ENCODE results near the gene POLR2I. TPM values are rescaled to one million over a fixed set of nuclear protein-coding genes. Genes with fewer than 3 reads are reported as not detected.
A peak's percentile ranks its signal among the peaks of the same experiment; 100 is the strongest.

The POLR2I gene
- total and polyA plus RNA-seq, 5 donors from 2014 or later, result 29.4 to 185 (median 156) TPM

DNA sequence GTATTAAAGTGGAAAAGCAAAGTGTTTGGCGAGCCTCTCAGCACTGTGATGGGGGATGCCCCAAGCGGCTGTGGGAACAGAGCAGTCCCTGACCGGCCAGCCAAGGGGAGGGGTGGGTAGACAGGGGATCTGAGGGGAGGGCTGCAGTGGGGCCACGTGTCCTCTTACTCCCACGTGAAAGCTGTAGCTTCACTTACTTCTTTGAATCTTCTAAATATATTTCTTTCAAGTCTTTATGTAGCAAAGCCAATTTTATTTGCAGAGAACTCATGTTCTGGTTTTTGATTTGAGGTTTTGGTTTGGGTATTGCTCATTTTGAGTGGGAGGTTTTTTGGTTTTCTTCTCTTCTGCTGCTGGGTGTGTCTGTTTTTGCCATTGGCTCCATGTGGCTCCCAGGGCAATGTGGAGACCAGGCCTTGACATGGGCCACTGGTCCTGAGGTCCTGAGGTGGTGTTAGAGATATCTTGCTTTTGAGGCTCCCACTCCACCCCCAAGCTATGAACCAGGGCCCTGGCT lies 21.5 kb downstream of the POLR2I start:
- Mint-ChIP-seq H3K27me3 (no peaks in the 10 kb centered on the region), H3K27ac (peak overlapping the region in 2 of 3 donors; percentile 47 to 78), H3K36me3 (peaks cover 12% of the 10 kb centered on the region), H3K4me3 (no peak overlapping the region), H3K4me1 (peaks cover 0 to 15% (median 6%) of the 10 kb centered on the region in 4 donors), H3K9me3 (no peaks in the 10 kb centered on the region)
- Histone ChIP-seq H3K9me3 (ENCODE audit: control insufficient read depth in 2 of 2, low read length in 2 of 2) (no peaks in the 10 kb centered on the region), H3K27ac (ENCODE audit: insufficient read depth, low read length, poor library complexity, severe bottlenecking) (no peak overlapping the region), H3K27me3 (ENCODE audit: control insufficient read depth, insufficient read depth, low read length) (no peaks in the 10 kb centered on the region), H3K4me1 (ENCODE audit: control insufficient read depth, insufficient read depth, low read length, poor library complexity, severe bottlenecking) (no peaks in the 10 kb centered on the region), H3K4me3 (ENCODE audit: low read depth, low read length) (no peak overlapping the region), H3K36me3 (ENCODE audit: control insufficient read depth, insufficient read depth, low read length) (no peaks in the 10 kb centered on the region)
- peak in 1 of 3 donors; percentile 9 for DNase-seq
- no peak for ATAC-seq (ENCODE audit: low read depth in 2 of 2)

DNA sequence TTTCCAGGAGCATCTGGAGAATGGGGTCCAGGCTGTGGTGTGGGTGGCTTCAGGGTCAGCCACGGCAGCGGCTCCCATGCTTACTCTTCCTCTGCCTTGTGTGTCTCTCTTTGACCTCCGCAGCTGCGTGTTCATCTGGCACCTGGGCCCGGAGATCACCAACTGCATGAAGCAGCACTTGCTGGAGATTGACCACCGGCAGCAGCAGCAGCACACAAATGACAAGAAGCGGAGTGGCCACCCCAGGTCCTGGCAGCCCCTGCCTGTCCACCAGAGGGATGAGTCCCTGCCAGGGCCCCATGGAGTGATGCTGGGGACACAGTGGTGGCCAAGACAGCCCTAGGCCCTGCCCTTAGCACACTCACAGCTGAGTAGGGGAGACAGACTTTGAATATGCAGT lies 22.1 kb downstream of the POLR2I start:
- no peaks in the 10 kb centered on the region for H3K36me3 ChIP-seq (ENCODE audit: control insufficient read depth, insufficient read depth, low read length)
- Mint-ChIP-seq H3K4me3 (no peak overlapping the region), H3K27ac (peak overlapping the region in 1 of 3 donors; percentile 78), H3K4me1 (peaks cover 0 to 15% (median 6%) of the 10 kb centered on the region in 4 donors), H3K9me3 (no peaks in the 10 kb centered on the region), H3K27me3 (no peaks in the 10 kb centered on the region), H3K36me3 (peaks cover 12% of the 10 kb centered on the region)
- no peaks in the 10 kb centered on the region for H3K4me1 ChIP-seq (ENCODE audit: control insufficient read depth, insufficient read depth, low read length, poor library complexity, severe bottlenecking)
- no peak overlapping the region for H3K27ac ChIP-seq (ENCODE audit: insufficient read depth, low read length, poor library complexity, severe bottlenecking)
- H3K9me3 ChIP-seq (ENCODE audit: control insufficient read depth in 2 of 2, low read length in 2 of 2), result no peaks in the 10 kb centered on the region
- DNase-seq (no peak), ATAC-seq (ENCODE audit: low read depth in 2 of 2) (no peak)
- H3K27me3 ChIP-seq (ENCODE audit: control insufficient read depth, insufficient read depth, low read length), result no peaks in the 10 kb centered on the region
- no peak overlapping the region for H3K4me3 ChIP-seq (ENCODE audit: low read depth, low read length)

DNA sequence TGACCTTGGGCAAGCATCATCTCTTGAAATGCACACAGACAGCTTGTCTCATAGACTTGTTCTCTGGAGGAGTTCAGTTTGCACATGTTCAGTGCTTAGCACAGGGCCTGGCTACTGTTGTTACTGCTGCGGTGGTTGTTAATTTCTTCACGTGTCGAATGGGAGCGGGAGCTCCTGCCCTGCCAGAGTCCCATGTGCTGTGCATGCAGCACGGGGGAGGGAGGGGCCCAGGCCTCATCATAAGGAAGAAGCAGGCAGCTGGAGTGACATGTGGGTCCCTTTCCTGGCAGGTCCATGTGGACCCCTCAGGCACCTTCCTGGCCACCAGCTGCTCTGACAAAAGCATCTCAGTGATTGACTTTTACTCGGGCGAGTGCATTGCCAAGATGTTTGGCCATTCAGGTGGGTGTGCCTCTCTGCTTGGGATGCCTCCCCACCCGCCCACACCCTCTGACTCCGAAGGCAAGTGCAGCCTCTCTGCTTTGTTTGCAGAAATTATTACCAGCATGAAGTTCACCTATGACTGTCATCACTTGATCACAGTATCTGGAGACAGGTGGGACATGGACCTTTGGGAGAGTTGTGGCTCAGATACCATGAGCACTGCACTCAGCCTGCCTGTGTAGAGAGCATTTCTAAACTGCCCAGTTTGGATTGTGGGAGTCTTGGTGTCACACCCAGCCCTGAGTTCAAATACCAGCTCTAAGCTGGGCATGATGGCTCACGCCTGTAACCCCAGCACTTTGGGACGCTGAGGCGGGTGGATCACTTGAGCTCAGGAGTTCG lies 23.6 kb downstream of the POLR2I start:
- no peak overlapping the region for H3K4me3 ChIP-seq (ENCODE audit: low read depth, low read length)
- H3K36me3 ChIP-seq (ENCODE audit: control insufficient read depth, insufficient read depth, low read length), result no peaks in the 10 kb centered on the region
- no peaks in the 10 kb centered on the region for H3K4me1 ChIP-seq (ENCODE audit: control insufficient read depth, insufficient read depth, low read length, poor library complexity, severe bottlenecking)
- H3K9me3 ChIP-seq (ENCODE audit: control insufficient read depth in 2 of 2, low read length in 2 of 2), result no peaks in the 10 kb centered on the region
- H3K4me3 Mint-ChIP-seq, result no peak overlapping the region
- H3K36me3 Mint-ChIP-seq, result peaks cover 5% of the 10 kb centered on the region
- H3K27ac Mint-ChIP-seq, result no peak overlapping the region
- H3K27me3 ChIP-seq (ENCODE audit: control insufficient read depth, insufficient read depth, low read length), result no peaks in the 10 kb centered on the region
- H3K9me3 Mint-ChIP-seq, result no peaks in the 10 kb centered on the region
- no peak for ATAC-seq (ENCODE audit: low read depth in 2 of 2)
- peaks cover 0 to 15% (median 6%) of the 10 kb centered on the region in 4 donors for H3K4me1 Mint-ChIP-seq
- DNase-seq, result no peak
- H3K27me3 Mint-ChIP-seq, result no peaks in the 10 kb centered on the region
- no peak overlapping the region for H3K27ac ChIP-seq (ENCODE audit: insufficient read depth, low read length, poor library complexity, severe bottlenecking)

GRCh38 chr19:36089847-36090246 lies 24.8 kb downstream of the POLR2I start:
- H3K27ac ChIP-seq (ENCODE audit: insufficient read depth, low read length, poor library complexity, severe bottlenecking), result no peak overlapping the region
- Mint-ChIP-seq H3K4me1 (peaks cover 0 to 15% (median 6%) of the 10 kb centered on the region in 4 donors), H3K4me3 (no peak overlapping the region), H3K27ac (peak overlapping the region in 1 of 3 donors; percentile 80), H3K9me3 (no peaks in the 10 kb centered on the region), H3K36me3 (peaks cover 7% of the 10 kb centered on the region), H3K27me3 (no peaks in the 10 kb centered on the region)
- no peak for ATAC-seq (ENCODE audit: low read depth in 2 of 2)
- H3K4me1 ChIP-seq (ENCODE audit: control insufficient read depth, insufficient read depth, low read length, poor library complexity, severe bottlenecking), result no peaks in the 10 kb centered on the region
- no peaks in the 10 kb centered on the region for H3K36me3 ChIP-seq (ENCODE audit: control insufficient read depth, insufficient read depth, low read length)
- H3K27me3 ChIP-seq (ENCODE audit: control insufficient read depth, insufficient read depth, low read length), result no peaks in the 10 kb centered on the region
- DNase-seq, result no peak
- H3K9me3 ChIP-seq (ENCODE audit: control insufficient read depth in 2 of 2, low read length in 2 of 2), result no peaks in the 10 kb centered on the region
- H3K4me3 ChIP-seq (ENCODE audit: low read depth, low read length), result no peak overlapping the region

DNA sequence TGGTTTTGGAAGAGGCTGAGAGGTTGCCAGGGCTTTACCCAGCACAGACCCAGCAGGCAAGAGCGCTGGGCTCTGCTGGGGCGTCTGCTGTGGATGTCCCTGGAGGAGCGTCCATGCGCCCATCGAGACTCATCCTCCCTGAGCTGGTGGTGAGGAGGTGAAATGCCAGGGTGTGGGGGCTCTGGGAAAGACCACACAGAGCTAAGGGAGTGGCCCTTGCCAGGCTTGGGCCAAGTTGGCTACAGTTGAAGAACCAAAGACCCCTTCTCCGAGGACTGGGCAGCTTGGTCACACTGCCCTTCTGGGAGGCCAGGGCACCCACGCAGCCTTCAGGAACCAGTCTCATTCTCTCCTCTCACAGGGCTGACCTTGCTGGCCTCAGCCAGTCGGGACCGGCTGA lies 28.3 kb downstream of the POLR2I start:
- Mint-ChIP-seq H3K36me3 (peaks cover 14% of the 10 kb centered on the region), H3K27ac (peak overlapping the region in 1 of 3 donors; percentile 79), H3K4me1 (no peaks in the 10 kb centered on the region), H3K9me3 (no peaks in the 10 kb centered on the region), H3K4me3 (no peak overlapping the region), H3K27me3 (no peaks in the 10 kb centered on the region)
- no peaks in the 10 kb centered on the region for H3K27me3 ChIP-seq (ENCODE audit: control insufficient read depth, insufficient read depth, low read length)
- H3K4me1 ChIP-seq (ENCODE audit: control insufficient read depth, insufficient read depth, low read length, poor library complexity, severe bottlenecking), result no peaks in the 10 kb centered on the region
- ATAC-seq (ENCODE audit: low read depth in 2 of 2) (no peak), DNase-seq (no peak)
- H3K36me3 ChIP-seq (ENCODE audit: control insufficient read depth, insufficient read depth, low read length), result peaks cover 6% of the 10 kb centered on the region
- no peaks in the 10 kb centered on the region for H3K9me3 ChIP-seq (ENCODE audit: control insufficient read depth in 2 of 2, low read length in 2 of 2)
- no peak overlapping the region for H3K4me3 ChIP-seq (ENCODE audit: low read depth, low read length)
- no peak overlapping the region for H3K27ac ChIP-seq (ENCODE audit: insufficient read depth, low read length, poor library complexity, severe bottlenecking)

- H3K27ac Mint-ChIP-seq, result no peak overlapping the region
Observed at GRCh38 chr19:36084231-36085009, 30.3 kb downstream of the POLR2I start.

GRCh38 chr19:36082916-36083315 lies 31.8 kb downstream of the POLR2I start:
- H3K4me3 ChIP-seq (ENCODE audit: low read depth, low read length), result no peak overlapping the region
- H3K27ac ChIP-seq (ENCODE audit: insufficient read depth, low read length, poor library complexity, severe bottlenecking), result no peak overlapping the region
- Mint-ChIP-seq H3K9me3 (no peaks in the 10 kb centered on the region), H3K4me3 (no peak overlapping the region), H3K36me3 (peaks cover 9% of the 10 kb centered on the region), H3K27ac (no peak overlapping the region), H3K27me3 (no peaks in the 10 kb centered on the region), H3K4me1 (peaks cover 0 to 2% (median 0%) of the 10 kb centered on the region in 4 donors)
- no peaks in the 10 kb centered on the region for H3K4me1 ChIP-seq (ENCODE audit: control insufficient read depth, insufficient read depth, low read length, poor library complexity, severe bottlenecking)
- ATAC-seq (ENCODE audit: low read depth in 2 of 2) (no peak), DNase-seq (no peak)
- peaks cover 6% of the 10 kb centered on the region for H3K36me3 ChIP-seq (ENCODE audit: control insufficient read depth, insufficient read depth, low read length)
- H3K27me3 ChIP-seq (ENCODE audit: control insufficient read depth, insufficient read depth, low read length), result no peaks in the 10 kb centered on the region
- H3K9me3 ChIP-seq (ENCODE audit: control insufficient read depth in 2 of 2, low read length in 2 of 2), result no peaks in the 10 kb centered on the region

More at GRCh38 chr19:36084231-36085009, 30.3 kb downstream of the POLR2I start:
- Mint-ChIP-seq H3K4me1 (no peaks in the 10 kb centered on the region), H3K27me3 (no peaks in the 10 kb centered on the region), H3K36me3 (peaks cover 14% of the 10 kb centered on the region), H3K9me3 (no peaks in the 10 kb centered on the region), H3K4me3 (no peak overlapping the region)
- ATAC-seq (ENCODE audit: low read depth in 2 of 2) (no peak), DNase-seq (no peak)
- no peaks in the 10 kb centered on the region for H3K27me3 ChIP-seq (ENCODE audit: control insufficient read depth, insufficient read depth, low read length)
- no peak overlapping the region for H3K27ac ChIP-seq (ENCODE audit: insufficient read depth, low read length, poor library complexity, severe bottlenecking)
- H3K4me3 ChIP-seq (ENCODE audit: low read depth, low read length), result no peak overlapping the region
- H3K36me3 ChIP-seq (ENCODE audit: control insufficient read depth, insufficient read depth, low read length), result peaks cover 6% of the 10 kb centered on the region
- H3K4me1 ChIP-seq (ENCODE audit: control insufficient read depth, insufficient read depth, low read length, poor library complexity, severe bottlenecking), result no peaks in the 10 kb centered on the region
- no peaks in the 10 kb centered on the region for H3K9me3 ChIP-seq (ENCODE audit: control insufficient read depth in 2 of 2, low read length in 2 of 2)
